Kidney (tissue), 14 donors: ENCODE measurements around the gene HOXB3. TPM values are rescaled to one million over a fixed set of nuclear protein-coding genes. Genes with fewer than 3 reads are reported as not detected.

Experiments
- DNase-seq, 5 donors: peaks; one replicate each; pipeline ENCODE4 v3.0.0-alpha.2; 2013 to 2020
- FAIRE-seq: peaks from 2 replicates; lab custom pipeline; 2012; peaks lifted over from hg19 to GRCh38; lab: Jason Lieb, UNC
- H3K27ac ChIP-seq, 2 donors: one replicate each; pipeline ENCODE4 v1.7.0; 2013; ENCODE audit warnings: low read depth in 2 of 2, low read length in 2 of 2, inconsistent platforms in 1 of 2
- H3K27me3 ChIP-seq: one replicate; pipeline ENCODE4 v1.7.1; 2013; ENCODE audit warnings: low read length, inconsistent platforms; ENCODE audit not compliant: control insufficient read depth, insufficient read depth
- H3K36me3 ChIP-seq, 3 donors: one replicate each; pipeline versions ENCODE4 v1.7.0 to v1.7.1; 2013; ENCODE audit warnings: low read length in 3 of 3, control low read depth in 1 of 3, inconsistent platforms in 1 of 3; ENCODE audit not compliant: insufficient read depth in 3 of 3, control insufficient read depth in 2 of 3
- H3K4me1 ChIP-seq, 3 donors: one replicate each; pipeline versions ENCODE4 v1.7.0 to v1.7.1; 2013; ENCODE audit warnings: low read length in 3 of 3, inconsistent platforms in 1 of 3, low read depth in 1 of 3; ENCODE audit not compliant: control insufficient read depth in 2 of 3, insufficient read depth in 2 of 3
- H3K4me3 ChIP-seq, 3 donors: one replicate each; pipeline versions ENCODE4 v1.7.0 to v1.8.1; 2013; ENCODE audit warnings: low read length in 3 of 3, control low read depth in 1 of 3, inconsistent platforms in 1 of 3
- H3K9ac ChIP-seq, 3 donors: one replicate each; pipeline versions ENCODE4 v1.7.0 to v1.7.1; 2013; ENCODE audit warnings: low read length in 3 of 3, control low read depth in 1 of 3, inconsistent platforms in 1 of 3
- H3K9me3 ChIP-seq, 3 donors: one replicate each; pipeline versions ENCODE4 v1.7.0 to v1.7.1; 2013; ENCODE audit warnings: low read length in 3 of 3, control low read depth in 1 of 3, inconsistent platforms in 1 of 3; ENCODE audit not compliant: control insufficient read depth in 2 of 3, insufficient read depth in 1 of 3
- intact Hi-C: fragments of 100-400 bp; cut with DNase I; formaldehyde crosslinking; loops from one replicate; pipeline ENCODE4 v1.11.1; 2022
- polyA plus RNA-seq: library from polyadenylated mRNA; stranded (reverse); fragments of 350-450 nt; fragmentation: Illumina TruSeq; extraction: RNeasy Lipid Tissue Mini Kit (QIAGEN cat#74804); gene quantifications from one replicate; pipeline ENCODE4 v1.2.3, GENCODE V29; 2014; ENCODE audit warnings: low read depth, low replicate concordance; ENCODE audit not compliant: insufficient read depth
- total RNA-seq: library from RNA; stranded (reverse); fragmentation: NEBNext Ultra II Directional; extraction: Animal tissue kit (Norgen Biotek cat#: 25700); gene quantifications from one replicate; pipeline ENCODE4 v1.2.1, GENCODE V29; 2021
- TF ChIP-seq, protein P1 (sequence below): IDR thresholded peaks from 3 replicates; pipeline ENCODE4 v1.5.1; 2012; ENCODE audit warnings: mild to moderate bottlenecking, moderate library complexity, borderline replicate concordance; ENCODE audit not compliant: insufficient read depth; ENCODE audit errors: extremely low read depth
- donor health status: control.
- donor health status: control.
- donor health status: control.
- donor health status: control.
- donor health status: control.
- donor health status: DM: yes; HTN: yes; CAD: no.
- donor health status: Normal renal cell carcinoma (clear cell type).

The HOXB3 gene
- total and polyA plus RNA-seq, 2 donors from 2014 or later, result 12.1 to 99.0 TPM

DNA sequence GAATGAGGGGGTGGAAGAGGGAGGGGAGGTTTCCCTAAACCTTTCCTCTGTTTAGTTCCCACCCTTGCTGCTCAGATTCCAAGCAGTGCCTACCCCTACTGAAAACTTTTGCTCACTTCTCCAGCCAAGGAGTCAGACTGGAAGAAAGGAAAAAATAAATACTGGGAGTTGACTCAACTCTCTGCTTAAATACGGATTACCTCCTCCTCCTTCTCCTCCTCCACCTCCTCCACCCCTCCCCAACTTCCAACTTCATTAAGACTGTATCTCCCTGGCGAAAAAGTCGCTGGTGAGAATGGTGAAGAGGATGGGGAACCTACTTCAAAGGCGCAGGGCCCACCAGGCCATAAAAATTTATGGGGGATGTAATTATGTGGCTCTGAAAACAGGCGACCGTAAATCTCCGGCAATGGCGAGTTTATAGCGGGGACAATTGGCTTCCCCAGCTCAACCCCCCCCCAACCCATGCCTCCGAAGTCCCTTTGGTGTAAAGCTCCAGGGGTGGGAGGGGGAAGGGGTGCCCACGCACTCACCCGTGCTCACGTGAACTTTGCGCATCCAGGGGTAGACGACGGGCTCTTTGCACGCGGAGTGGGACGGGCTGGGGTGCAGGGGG, 12.6 kb downstream of the HOXB3 start:
- intact Hi-C loops, result loop anchor here (5.0 kb wide), 1 partner anchor 35 kb away; no protein-coding TSS in a partner anchor
- Histone ChIP-seq H3K27ac (peak overlapping the region; percentile 91 to 97), H3K9me3 (no peaks in the 10 kb centered on the region), H3K4me1 (peaks cover under 1 to 21% (median 5%) of the 10 kb centered on the region in 3 donors), H3K9ac (peak overlapping the region; percentile 15 to 75 (median 39)), H3K27me3 (no peaks in the 10 kb centered on the region), H3K4me3 (peak overlapping the region; percentile 51 to 77 (median 55)), H3K36me3 (no peaks in the 10 kb centered on the region)
- FAIRE-seq (no peak), DNase-seq (peak; percentile 82 to 99 (median 98))
- TF ChIP-seq, protein P1, sequence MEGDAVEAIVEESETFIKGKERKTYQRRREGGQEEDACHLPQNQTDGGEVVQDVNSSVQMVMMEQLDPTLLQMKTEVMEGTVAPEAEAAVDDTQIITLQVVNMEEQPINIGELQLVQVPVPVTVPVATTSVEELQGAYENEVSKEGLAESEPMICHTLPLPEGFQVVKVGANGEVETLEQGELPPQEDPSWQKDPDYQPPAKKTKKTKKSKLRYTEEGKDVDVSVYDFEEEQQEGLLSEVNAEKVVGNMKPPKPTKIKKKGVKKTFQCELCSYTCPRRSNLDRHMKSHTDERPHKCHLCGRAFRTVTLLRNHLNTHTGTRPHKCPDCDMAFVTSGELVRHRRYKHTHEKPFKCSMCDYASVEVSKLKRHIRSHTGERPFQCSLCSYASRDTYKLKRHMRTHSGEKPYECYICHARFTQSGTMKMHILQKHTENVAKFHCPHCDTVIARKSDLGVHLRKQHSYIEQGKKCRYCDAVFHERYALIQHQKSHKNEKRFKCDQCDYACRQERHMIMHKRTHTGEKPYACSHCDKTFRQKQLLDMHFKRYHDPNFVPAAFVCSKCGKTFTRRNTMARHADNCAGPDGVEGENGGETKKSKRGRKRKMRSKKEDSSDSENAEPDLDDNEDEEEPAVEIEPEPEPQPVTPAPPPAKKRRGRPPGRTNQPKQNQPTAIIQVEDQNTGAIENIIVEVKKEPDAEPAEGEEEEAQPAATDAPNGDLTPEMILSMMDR, result no peak

DNA sequence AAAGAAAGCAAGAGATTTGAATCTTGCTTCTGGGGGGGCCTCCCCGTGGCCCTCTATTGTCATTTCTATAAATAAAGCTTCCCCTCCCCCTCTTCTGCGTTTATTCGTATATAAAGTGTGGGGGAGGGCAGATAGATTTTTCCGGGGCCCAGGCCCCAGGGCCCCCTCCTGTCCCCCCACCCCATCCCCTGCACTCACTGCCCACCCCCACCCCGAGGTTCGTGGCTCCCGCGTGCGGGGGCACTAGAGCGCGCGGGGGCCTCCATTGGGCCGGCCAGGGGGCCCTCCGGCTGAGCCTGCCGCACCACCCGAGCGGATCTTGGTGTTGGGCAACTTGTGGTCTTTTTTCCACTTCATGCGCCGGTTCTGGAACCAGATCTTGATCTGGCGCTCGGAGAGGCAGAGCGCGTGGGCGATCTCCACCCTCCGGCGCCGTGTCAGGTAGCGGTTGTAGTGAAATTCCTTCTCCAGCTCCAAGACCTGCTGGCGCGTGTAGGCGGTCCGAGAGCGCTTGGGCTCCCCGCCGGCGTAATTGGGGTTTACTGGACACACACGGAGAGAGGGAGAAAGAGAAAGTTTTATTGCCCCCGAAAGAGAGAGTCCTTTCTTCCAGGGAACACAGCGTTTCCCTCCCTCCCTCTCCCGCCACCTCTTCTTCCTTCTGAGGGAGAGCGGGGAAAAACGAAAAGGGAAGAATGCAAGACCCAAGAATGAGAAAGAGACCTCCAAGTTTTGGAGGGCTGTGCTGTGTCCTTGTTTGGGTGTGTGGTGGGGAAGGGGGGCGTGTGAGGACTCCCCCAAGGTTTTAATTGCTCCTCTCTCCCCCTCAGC, 13.3 kb downstream of the HOXB3 start:
- DNase-seq (peak in 4 of 5 donors; percentile 71 to 87 (median 82)), FAIRE-seq (no peak)
- peak overlapping the region; percentile 51 to 77 (median 55) for H3K4me3 ChIP-seq
- H3K9me3 ChIP-seq, result no peaks in the 10 kb centered on the region
- TF ChIP-seq, protein P1, result no peak
- intact Hi-C loops, result loop anchor here (5.0 kb wide), 1 partner anchor 34 kb away; no protein-coding TSS in a partner anchor
- H3K36me3 ChIP-seq, result no peaks in the 10 kb centered on the region
- peak overlapping the region; percentile 33 to 82 (median 39) for H3K9ac ChIP-seq
- H3K27ac ChIP-seq, result peak overlapping the region; percentile 91 to 97
- H3K27me3 ChIP-seq, result no peaks in the 10 kb centered on the region
- H3K4me1 ChIP-seq, result peaks cover 6 to 23% (median 9%) of the 10 kb centered on the region in 3 donors

DNA sequence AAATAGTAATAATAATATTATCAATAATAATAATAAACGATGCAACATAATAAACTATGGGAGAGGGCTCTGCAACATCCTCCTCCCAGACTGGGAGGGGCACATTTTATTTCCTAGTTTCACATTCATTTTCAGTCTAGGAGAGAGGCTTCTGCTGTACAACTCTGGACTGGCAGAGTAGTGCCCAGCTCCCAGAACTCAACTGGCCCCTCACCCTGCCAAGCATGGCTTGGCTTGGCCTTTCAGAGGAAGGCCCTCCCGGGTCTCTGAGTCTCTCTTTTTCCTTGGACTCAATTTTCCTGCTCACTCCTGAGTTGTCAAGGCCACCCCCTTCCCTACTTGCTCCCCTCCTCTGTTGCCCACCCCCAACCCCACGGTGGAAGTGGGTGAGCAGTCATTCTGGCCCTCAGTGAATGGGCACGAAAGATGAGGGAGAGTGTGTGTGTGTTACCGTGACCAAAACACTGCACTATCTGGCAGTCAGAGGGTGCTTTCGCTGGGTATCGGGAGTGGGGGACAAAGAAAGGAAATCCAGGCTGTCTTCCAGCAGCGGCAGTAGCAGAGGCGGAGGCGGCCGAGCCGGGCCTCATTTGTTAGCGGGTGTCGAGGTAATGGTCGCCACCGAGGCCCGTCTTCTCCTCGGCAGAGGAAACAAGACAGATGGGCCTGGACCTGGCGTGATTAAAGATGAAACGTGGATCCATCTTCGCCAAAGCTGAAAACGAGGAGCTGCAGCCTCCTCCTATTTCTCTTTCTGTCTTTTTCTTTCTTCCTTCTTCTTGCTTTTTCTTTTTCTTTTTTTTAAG, 14.2 kb downstream of the HOXB3 start:
- TF ChIP-seq, protein P1, result no peak
- Histone ChIP-seq H3K27ac (peak overlapping the region; percentile 91 to 97), H3K36me3 (no peaks in the 10 kb centered on the region), H3K4me1 (peaks cover 6 to 24% (median 11%) of the 10 kb centered on the region in 3 donors), H3K9me3 (no peaks in the 10 kb centered on the region), H3K27me3 (no peaks in the 10 kb centered on the region), H3K9ac (peak overlapping the region; percentile 10 to 82 (median 18)), H3K4me3 (peak overlapping the region in 2 of 3 donors; percentile 38 to 50)
- peak in 1 of 5 donors; percentile 30 for DNase-seq
- FAIRE-seq, result no peak
- intact Hi-C loops, result loop anchor here (5.0 kb wide), 1 partner anchor 34 kb away; no protein-coding TSS in a partner anchor
